ENCODE results near the gene ZNF148.

- TF ChIP-seq, protein P1, sequence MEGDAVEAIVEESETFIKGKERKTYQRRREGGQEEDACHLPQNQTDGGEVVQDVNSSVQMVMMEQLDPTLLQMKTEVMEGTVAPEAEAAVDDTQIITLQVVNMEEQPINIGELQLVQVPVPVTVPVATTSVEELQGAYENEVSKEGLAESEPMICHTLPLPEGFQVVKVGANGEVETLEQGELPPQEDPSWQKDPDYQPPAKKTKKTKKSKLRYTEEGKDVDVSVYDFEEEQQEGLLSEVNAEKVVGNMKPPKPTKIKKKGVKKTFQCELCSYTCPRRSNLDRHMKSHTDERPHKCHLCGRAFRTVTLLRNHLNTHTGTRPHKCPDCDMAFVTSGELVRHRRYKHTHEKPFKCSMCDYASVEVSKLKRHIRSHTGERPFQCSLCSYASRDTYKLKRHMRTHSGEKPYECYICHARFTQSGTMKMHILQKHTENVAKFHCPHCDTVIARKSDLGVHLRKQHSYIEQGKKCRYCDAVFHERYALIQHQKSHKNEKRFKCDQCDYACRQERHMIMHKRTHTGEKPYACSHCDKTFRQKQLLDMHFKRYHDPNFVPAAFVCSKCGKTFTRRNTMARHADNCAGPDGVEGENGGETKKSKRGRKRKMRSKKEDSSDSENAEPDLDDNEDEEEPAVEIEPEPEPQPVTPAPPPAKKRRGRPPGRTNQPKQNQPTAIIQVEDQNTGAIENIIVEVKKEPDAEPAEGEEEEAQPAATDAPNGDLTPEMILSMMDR (IDR thresholded peaks at IDR 0.05; ENCODE audit: low read length) = no peak
- TF ChIP-seq EZH2phosphoT487 (IDR thresholded peaks at IDR 0.05; ENCODE audit: low read length) = no peak
These were observed 27.5 kb upstream of the ZNF148 start for GRCh38 chr3:125402639-125403038.
